Keratinocyte (primary cell): ENCODE data around the gene ANKRD28. TPM values are rescaled to one million over a fixed set of nuclear protein-coding genes. Genes with fewer than 3 reads are reported as not detected.

Experiments
- DNase-seq: peaks from one replicate; pipeline ENCODE4 v3.0.0-alpha.2; 2011; ENCODE audit warnings: low read depth, missing footprints, low spot score
- FAIRE-seq: peaks from 2 replicates; lab custom pipeline; 2011; peaks lifted over from hg19 to GRCh38; lab: Jason Lieb, UNC
- H2AFZ ChIP-seq: 2 replicates; pipeline ENCODE4 v1.6.0; 2012; ENCODE audit warnings: low read length, control low read depth, inconsistent platforms; ENCODE audit not compliant: control insufficient read depth
- H3K27ac ChIP-seq: 2 replicates; pipeline ENCODE4 v1.5.1; 2011; ENCODE audit warnings: low read length; ENCODE audit not compliant: control insufficient read depth, insufficient read depth
- H3K27me3 ChIP-seq: 3 replicates; pipeline ENCODE4 v1.6.0; 2011; ENCODE audit warnings: low read length; ENCODE audit not compliant: control insufficient read depth, insufficient read depth; ENCODE audit errors: extremely low read depth
- H3K36me3 ChIP-seq, 2 experiments: 2 replicates in 1 of 2; 3 replicates in 1 of 2; pipeline ENCODE4 v1.5.1; 2011; ENCODE audit warnings: low read length in 2 of 2, mild to moderate bottlenecking in 1 of 2; ENCODE audit not compliant: control insufficient read depth in 2 of 2, insufficient read depth in 2 of 2; ENCODE audit errors: extremely low read depth in 1 of 2
- H3K4me1 ChIP-seq: 3 replicates; pipeline ENCODE4 v1.5.1; 2011; ENCODE audit warnings: low read length; ENCODE audit not compliant: control insufficient read depth, insufficient read depth; ENCODE audit errors: extremely low read depth
- H3K4me2 ChIP-seq: 3 replicates; pipeline ENCODE4 v1.6.0; 2011; ENCODE audit warnings: low read depth, low read length; ENCODE audit not compliant: control insufficient read depth, insufficient read depth; ENCODE audit errors: extremely low read depth
- H3K4me3 ChIP-seq, 3 experiments: fragments of 200-600 bp in 1 of 3; sonication (generic) in 1 of 3; 2 replicates in 2 of 3; 3 replicates in 1 of 3; pipeline ENCODE4 v1.5.1; 2011 to 2016; ENCODE audit warnings: low read length in 3 of 3, mild to moderate bottlenecking in 3 of 3, control low read depth in 2 of 3, inconsistent platforms in 1 of 3, low read depth in 1 of 3, mixed read lengths in 1 of 3, mixed run types in 1 of 3, moderate library complexity in 1 of 3; ENCODE audit not compliant: control insufficient read depth in 2 of 3, insufficient read depth in 2 of 3; ENCODE audit errors: extremely low read depth in 1 of 3
- H3K79me2 ChIP-seq: 2 replicates; pipeline ENCODE4 v1.6.0; 2012; ENCODE audit warnings: low read length; ENCODE audit not compliant: control insufficient read depth, insufficient read depth
- H3K9ac ChIP-seq: 3 replicates; pipeline ENCODE4 v1.6.0; 2011; ENCODE audit warnings: low read length; ENCODE audit not compliant: control insufficient read depth, insufficient read depth; ENCODE audit errors: extremely low read depth
- H3K9me1 ChIP-seq: 3 replicates; pipeline ENCODE4 v1.6.0; 2011; ENCODE audit warnings: low read length; ENCODE audit not compliant: control insufficient read depth, insufficient read depth; ENCODE audit errors: extremely low read depth
- H3K9me3 ChIP-seq: 2 replicates; pipeline ENCODE4 v1.5.1; 2012; ENCODE audit warnings: low read depth, low read length; ENCODE audit not compliant: control insufficient read depth
- H4K20me1 ChIP-seq: 3 replicates; pipeline ENCODE4 v1.6.0; 2011; ENCODE audit warnings: low read length; ENCODE audit not compliant: control insufficient read depth, insufficient read depth; ENCODE audit errors: extremely low read depth
- CTCF ChIP-seq, 3 experiments: IDR thresholded peaks in 1 of 3; conservative IDR thresholded peaks in 1 of 3; optimal IDR thresholded peaks in 1 of 3; 2 replicates in 2 of 3; 3 replicates in 1 of 3; pipeline versions ENCODE3 to v1.5.1; 2011; ENCODE audit warnings: low read length in 3 of 3, mild to moderate bottlenecking in 3 of 3, moderate library complexity in 2 of 3, control low read depth in 1 of 3, inconsistent platforms in 1 of 3; ENCODE audit not compliant: insufficient read depth in 2 of 3; ENCODE audit errors: extremely low read depth in 1 of 3
- EZH2 ChIP-seq: IDR thresholded peaks from one replicate; pipeline ENCODE4 v1.6.1; 2012; ENCODE audit warnings: inconsistent platforms, mild to moderate bottlenecking, low read length, moderate library complexity
- dilution Hi-C: fragments of 300-500 bp; cut with MboI; formaldehyde crosslinking; loops from one replicate; pipeline ENCODE4 v1.7.0; 2020; ENCODE audit warnings: low sequenced_read_pairs; ENCODE audit not compliant: extremely low pct_ligation_motif_present
- polyA plus RNA-seq, 5 experiments: library from polyadenylated mRNA; depleted of rRNA in 3 of 5; stranded (reverse) in 3 of 5; stranded (forward) in 1 of 5; unstranded in 1 of 5; fragments of >200 nt; gene quantifications; 1 replicate in 1 of 5; 2 replicates in 3 of 5; 3 replicates in 1 of 5; pipeline versions ENCODE4 v1.2.1 to v1.2.3, GENCODE V29; 2011 to 2012; ENCODE audit warnings: missing spikeins in 2 of 5, low read depth in 1 of 5, low replicate concordance in 1 of 5

The ANKRD28 gene
- polyA plus RNA-seq, 1 donor (not counting 4 experiments of a cell fraction or from before 2014, with no cell fraction given) = 32.7 TPM

- Histone ChIP-seq H3K9ac (no peak overlapping the region), H3K36me3 (peaks cover 0 to 2% of the 10 kb centered on the region in 2 experiments), H3K4me1 (no peaks in the 10 kb centered on the region), H3K27ac (no peak overlapping the region), H3K9me1 (no peaks in the 10 kb centered on the region), H3K4me3 (no peak overlapping the region), H3K9me3 (no peaks in the 10 kb centered on the region), H4K20me1 (no peaks in the 10 kb centered on the region), H3K4me2 (no peak overlapping the region), H3K27me3 (no peaks in the 10 kb centered on the region), H3K79me2 (peaks cover 69% of the 10 kb centered on the region), H2AFZ (no peak overlapping the region)
- TF ChIP-seq CTCF (optimal IDR thresholded peaks at IDR 0.05 in 1 of 3, IDR thresholded peaks at IDR 0.05 in 1 of 3, conservative IDR thresholded peaks at IDR 0.05 in 1 of 3; ENCODE audit: extremely low read depth in 1 of 3, insufficient read depth in 2 of 3, low read length in 3 of 3) (no peak), EZH2 (no peak)
- no peak for DNase-seq
- dilution Hi-C loops = no loop called here
- no peak for FAIRE-seq
Observed at GRCh38 chr3:15846606-15847005, 48.8 kb upstream of the ANKRD28 start.

- no peak overlapping the region for H3K4me3 ChIP-seq
- dilution Hi-C loops = no loop called here
- no peak for FAIRE-seq
Observed at GRCh38 chr3:15845475-15845874, 47.7 kb upstream of the ANKRD28 start.

More at GRCh38 chr3:15845475-15845874, 47.7 kb upstream of the ANKRD28 start:
- Histone ChIP-seq H3K4me1 (no peaks in the 10 kb centered on the region), H3K79me2 (peaks cover 69% of the 10 kb centered on the region), H3K9me3 (no peaks in the 10 kb centered on the region), H2AFZ (no peak overlapping the region), H4K20me1 (no peaks in the 10 kb centered on the region), H3K36me3 (peaks cover 0 to 2% of the 10 kb centered on the region in 2 experiments), H3K9me1 (no peaks in the 10 kb centered on the region), H3K27ac (no peak overlapping the region), H3K9ac (no peak overlapping the region), H3K4me2 (no peak overlapping the region), H3K27me3 (no peaks in the 10 kb centered on the region)
- DNase-seq = no peak
- no peak for TF ChIP-seq EZH2
- no peak for TF ChIP-seq CTCF (optimal IDR thresholded peaks at IDR 0.05 in 1 of 3, IDR thresholded peaks at IDR 0.05 in 1 of 3, conservative IDR thresholded peaks at IDR 0.05 in 1 of 3; ENCODE audit: extremely low read depth in 1 of 3, insufficient read depth in 2 of 3, low read length in 3 of 3)
